Astrocyte (in vitro differentiated cells and primary cell): Measurements from ENCODE around the gene TRMT61A.

Source experiments
- EZH2 ChIP-seq: IDR thresholded peaks from 2 replicates; pipeline ENCODE4 v1.6.1; 2012; ENCODE audit warnings: mild to moderate bottlenecking, low read length, inconsistent platforms; ENCODE audit not compliant: insufficient read depth
- TF ChIP-seq, protein P1 (sequence below): IDR thresholded peaks from 2 replicates; pipeline ENCODE4 v1.5.1; 2011; ENCODE audit warnings: low read depth, mild to moderate bottlenecking, inconsistent platforms, low read length, moderate library complexity; ENCODE audit not compliant: insufficient read depth

DNA sequence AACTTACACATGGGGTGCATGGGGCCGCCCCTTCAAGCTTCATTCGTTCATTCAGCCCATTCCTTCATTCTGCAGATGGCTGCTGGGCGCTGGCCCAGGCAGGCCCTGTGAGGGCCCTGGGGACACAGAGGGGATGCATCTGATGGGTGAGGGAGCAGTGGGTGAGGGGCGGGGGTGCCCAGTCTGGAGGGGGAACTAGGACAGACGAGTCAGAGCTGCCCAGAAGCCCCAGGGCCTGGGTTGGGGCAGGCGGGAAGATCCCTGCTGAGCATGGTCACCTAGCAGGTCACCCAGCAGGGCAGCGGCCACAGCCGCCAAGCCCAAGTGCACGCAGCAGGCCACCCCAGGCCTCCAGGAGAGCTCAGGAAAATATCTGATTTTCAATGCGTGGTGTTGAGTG lies 14.1 kb downstream of the TRMT61A start:
- TF ChIP-seq, protein P1, sequence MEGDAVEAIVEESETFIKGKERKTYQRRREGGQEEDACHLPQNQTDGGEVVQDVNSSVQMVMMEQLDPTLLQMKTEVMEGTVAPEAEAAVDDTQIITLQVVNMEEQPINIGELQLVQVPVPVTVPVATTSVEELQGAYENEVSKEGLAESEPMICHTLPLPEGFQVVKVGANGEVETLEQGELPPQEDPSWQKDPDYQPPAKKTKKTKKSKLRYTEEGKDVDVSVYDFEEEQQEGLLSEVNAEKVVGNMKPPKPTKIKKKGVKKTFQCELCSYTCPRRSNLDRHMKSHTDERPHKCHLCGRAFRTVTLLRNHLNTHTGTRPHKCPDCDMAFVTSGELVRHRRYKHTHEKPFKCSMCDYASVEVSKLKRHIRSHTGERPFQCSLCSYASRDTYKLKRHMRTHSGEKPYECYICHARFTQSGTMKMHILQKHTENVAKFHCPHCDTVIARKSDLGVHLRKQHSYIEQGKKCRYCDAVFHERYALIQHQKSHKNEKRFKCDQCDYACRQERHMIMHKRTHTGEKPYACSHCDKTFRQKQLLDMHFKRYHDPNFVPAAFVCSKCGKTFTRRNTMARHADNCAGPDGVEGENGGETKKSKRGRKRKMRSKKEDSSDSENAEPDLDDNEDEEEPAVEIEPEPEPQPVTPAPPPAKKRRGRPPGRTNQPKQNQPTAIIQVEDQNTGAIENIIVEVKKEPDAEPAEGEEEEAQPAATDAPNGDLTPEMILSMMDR, result no peak
- TF ChIP-seq EZH2, result no peak
